ENCODE measurements around the gene LENG1. TPM values are rescaled to one million over a fixed set of nuclear protein-coding genes. Genes with fewer than 3 reads are reported as not detected.

LENG1 gene
- total RNA-seq, 1 experiment from 2014 or later = 11.2 TPM

Other genes with a start within 250 kb of the LENG1 start
- gene CACNG8, start 196.8 kb downstream of the LENG1 start, total RNA-seq (2021; ENCODE audit: unreplicated experiment) = 17.7 TPM
- 14.6 TPM for gene CACNG6, start 168.1 kb downstream of the LENG1 start, total RNA-seq (2021; ENCODE audit: unreplicated experiment)
- gene VSTM1, start 95.8 kb downstream of the LENG1 start, total RNA-seq (2021; ENCODE audit: unreplicated experiment) = 1.5 TPM
- gene TARM1, start 78.4 kb downstream of the LENG1 start, total RNA-seq (2021; ENCODE audit: unreplicated experiment) = not detected
- 6.8 TPM for gene OSCAR, start 58.9 kb downstream of the LENG1 start, total RNA-seq (2021; ENCODE audit: unreplicated experiment)
- gene NDUFA3, start 56.9 kb downstream of the LENG1 start, total RNA-seq (2021; ENCODE audit: unreplicated experiment) = 211 TPM
- 45.4 TPM for gene TFPT, start 44.1 kb downstream of the LENG1 start, total RNA-seq (2021; ENCODE audit: unreplicated experiment)
- gene PRPF31, start 44.0 kb downstream of the LENG1 start, total RNA-seq (2021; ENCODE audit: unreplicated experiment) = 117 TPM
- 111 TPM for gene CNOT3, start 22.0 kb downstream of the LENG1 start, total RNA-seq (2021; ENCODE audit: unreplicated experiment)
- 5.1 TPM for gene TMC4, start 13.4 kb upstream of the LENG1 start, total RNA-seq (2021; ENCODE audit: unreplicated experiment)
- gene MBOAT7, start 29.9 kb upstream of the LENG1 start, total RNA-seq (2021; ENCODE audit: unreplicated experiment) = 264 TPM
- 194 TPM for gene TSEN34, start 31.6 kb upstream of the LENG1 start, total RNA-seq (2021; ENCODE audit: unreplicated experiment)
- 823 TPM for gene RPS9, start 41.1 kb upstream of the LENG1 start, total RNA-seq (2021; ENCODE audit: unreplicated experiment)
- gene LILRB3, start 63.3 kb upstream of the LENG1 start, total RNA-seq (2021; ENCODE audit: unreplicated experiment) = 0.18 TPM
- gene LILRA6, start 83.1 kb upstream of the LENG1 start, total RNA-seq (2021; ENCODE audit: unreplicated experiment) = 0.08 TPM
- 0.05 TPM for gene LILRB5, start 97.6 kb upstream of the LENG1 start, total RNA-seq (2021; ENCODE audit: unreplicated experiment)
- not detected for gene LILRB2, start 121.4 kb upstream of the LENG1 start, total RNA-seq (2021; ENCODE audit: unreplicated experiment)
- not detected for gene LILRA5, start 153.4 kb upstream of the LENG1 start, total RNA-seq (2021; ENCODE audit: unreplicated experiment)
- gene LILRA4, start 179.4 kb upstream of the LENG1 start, total RNA-seq (2021; ENCODE audit: unreplicated experiment) = not detected
- 0.05 TPM for gene LAIR1, start 205.2 kb upstream of the LENG1 start, total RNA-seq (2021; ENCODE audit: unreplicated experiment)